ENCODE data around the gene KNL1.
"Not testable (repeated sequence)": the region's sequence is repeated elsewhere in the genome, so short reads cannot be mapped to it uniquely, and the experiment has no call there.

Gene KNL1, protein sequence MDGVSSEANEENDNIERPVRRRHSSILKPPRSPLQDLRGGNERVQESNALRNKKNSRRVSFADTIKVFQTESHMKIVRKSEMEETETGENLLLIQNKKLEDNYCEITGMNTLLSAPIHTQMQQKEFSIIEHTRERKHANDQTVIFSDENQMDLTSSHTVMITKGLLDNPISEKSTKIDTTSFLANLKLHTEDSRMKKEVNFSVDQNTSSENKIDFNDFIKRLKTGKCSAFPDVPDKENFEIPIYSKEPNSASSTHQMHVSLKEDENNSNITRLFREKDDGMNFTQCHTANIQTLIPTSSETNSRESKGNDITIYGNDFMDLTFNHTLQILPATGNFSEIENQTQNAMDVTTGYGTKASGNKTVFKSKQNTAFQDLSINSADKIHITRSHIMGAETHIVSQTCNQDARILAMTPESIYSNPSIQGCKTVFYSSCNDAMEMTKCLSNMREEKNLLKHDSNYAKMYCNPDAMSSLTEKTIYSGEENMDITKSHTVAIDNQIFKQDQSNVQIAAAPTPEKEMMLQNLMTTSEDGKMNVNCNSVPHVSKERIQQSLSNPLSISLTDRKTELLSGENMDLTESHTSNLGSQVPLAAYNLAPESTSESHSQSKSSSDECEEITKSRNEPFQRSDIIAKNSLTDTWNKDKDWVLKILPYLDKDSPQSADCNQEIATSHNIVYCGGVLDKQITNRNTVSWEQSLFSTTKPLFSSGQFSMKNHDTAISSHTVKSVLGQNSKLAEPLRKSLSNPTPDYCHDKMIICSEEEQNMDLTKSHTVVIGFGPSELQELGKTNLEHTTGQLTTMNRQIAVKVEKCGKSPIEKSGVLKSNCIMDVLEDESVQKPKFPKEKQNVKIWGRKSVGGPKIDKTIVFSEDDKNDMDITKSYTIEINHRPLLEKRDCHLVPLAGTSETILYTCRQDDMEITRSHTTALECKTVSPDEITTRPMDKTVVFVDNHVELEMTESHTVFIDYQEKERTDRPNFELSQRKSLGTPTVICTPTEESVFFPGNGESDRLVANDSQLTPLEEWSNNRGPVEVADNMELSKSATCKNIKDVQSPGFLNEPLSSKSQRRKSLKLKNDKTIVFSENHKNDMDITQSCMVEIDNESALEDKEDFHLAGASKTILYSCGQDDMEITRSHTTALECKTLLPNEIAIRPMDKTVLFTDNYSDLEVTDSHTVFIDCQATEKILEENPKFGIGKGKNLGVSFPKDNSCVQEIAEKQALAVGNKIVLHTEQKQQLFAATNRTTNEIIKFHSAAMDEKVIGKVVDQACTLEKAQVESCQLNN (N-terminal part only)

DNA sequence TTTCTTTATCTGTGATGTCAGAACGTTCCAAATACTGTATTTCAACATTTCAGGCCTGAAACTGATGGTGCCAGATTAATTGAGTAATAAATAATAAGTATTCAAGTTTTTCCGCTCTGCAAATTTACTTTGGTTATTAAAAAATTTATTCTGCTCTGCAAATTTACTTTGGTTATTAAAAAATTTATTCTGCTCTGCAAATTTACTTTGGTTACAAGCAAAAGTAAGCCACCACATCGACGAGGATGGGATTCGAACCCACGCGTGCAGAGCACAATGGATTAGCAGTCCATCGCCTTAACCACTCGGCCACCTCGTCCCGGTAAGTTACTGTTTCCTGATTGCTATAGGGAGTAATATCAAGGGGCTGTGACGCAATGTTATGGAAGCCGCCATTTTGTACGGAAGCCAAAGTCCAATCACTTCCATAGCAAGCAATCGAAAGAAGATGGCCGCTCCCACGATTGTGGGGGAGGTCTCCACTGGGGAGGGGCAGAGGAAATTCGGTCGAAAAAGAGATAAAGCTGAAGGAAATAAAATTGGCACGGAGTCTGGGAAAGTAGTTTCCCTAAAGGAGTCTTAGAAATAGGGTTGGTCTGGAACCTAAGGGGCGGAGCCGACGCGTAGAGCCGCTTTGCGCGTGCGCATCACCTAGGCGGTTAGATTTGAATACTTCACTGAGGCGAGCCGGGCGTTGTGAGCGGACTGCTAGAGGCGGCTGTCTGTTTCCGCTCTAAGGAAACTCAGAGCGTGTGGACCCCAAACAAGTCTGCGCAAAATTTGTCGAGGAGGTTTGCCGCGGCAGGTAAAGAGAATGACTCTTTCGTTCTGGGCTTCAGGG lies at the start of gene KNL1:
TSS of gene KNL1 (plus strand) at position 662 of the 841 bp plus-strand sequence. CDS start 8,683 bp downstream, outside the sequence.
- DNase-seq: peak; percentile 66

DNA sequence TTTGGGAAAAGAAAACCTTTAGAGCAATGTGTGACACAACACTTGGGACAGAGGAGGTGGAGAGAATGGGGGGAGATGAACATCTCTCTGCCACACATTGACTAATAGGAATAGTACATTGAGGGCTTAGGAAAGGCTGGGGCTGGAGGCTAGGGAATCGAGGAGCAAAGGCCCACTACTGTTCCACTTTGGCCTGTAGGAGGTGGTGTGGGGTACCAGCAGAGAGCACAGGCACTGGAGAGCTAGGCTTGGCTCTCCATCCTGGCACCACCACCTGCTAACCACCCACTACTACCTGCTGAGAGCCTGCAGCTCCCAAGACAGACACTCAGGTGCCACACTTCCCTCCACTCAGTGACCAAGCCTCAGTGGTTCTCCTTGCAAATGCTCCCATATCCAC lies 48.6 kb upstream of the KNL1 start:
- no peak for DNase-seq

DNA sequence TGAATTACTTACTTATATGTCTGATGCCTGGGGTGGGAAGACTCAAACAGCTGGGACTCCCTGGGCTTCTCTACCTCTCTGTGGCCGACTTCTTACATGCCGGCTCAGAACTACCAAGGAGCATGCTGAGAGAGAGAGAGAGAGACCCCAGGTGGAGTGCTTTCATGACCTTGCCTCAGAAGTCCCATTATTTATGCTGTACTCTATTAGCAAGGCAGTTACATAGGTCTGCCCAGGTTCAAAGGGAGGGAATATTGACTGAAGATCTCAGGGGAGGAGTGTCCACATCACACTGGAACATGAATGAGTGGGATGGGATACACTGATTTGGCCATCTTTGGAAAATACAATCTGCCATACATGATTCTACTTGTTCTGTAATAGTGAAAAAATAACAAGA lies 45.4 kb upstream of the KNL1 start:
- DNase-seq: no peak

GRCh38 chr15:40549894-40550293 lies 44.2 kb upstream of the KNL1 start:
- DNase-seq: no peak

DNA sequence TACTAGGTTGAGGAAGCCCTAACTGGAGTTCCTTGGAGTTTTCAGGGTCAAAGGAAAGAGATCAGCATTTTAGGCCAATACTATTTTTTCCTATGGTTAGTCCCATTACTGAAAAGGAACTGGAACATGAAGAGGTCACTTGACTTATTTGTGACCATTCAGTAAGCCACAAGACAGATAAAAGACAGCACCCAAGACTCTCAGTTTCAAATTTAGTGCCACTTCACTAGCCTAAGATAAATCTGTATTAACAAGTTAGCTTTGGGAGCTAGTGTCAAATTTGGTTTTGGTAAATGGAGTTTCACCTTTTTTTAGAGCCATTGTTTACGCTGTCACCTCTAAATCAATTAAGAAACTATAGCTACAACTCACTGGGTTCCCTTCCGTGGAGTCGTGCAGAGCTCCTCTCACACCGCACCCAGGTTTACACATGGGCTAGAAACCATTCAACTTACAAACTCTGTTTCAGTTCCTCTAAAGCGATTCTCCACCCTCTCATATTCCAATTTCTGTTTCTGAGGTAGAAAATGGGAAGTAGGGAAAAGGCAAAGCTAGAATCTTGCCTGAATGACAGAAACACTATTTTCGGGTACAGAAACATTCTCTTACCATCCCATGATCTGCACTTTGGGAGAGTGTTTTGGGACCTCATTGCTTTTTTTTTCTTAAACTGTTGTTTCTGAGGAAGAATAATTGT lies 43.6 kb upstream of the KNL1 start:
- DNase-seq: no peak

GRCh38 chr15:40554161-40554525 lies 39.9 kb upstream of the KNL1 start:
- DNase-seq: no peak

- no peak for DNase-seq
These were observed 38.2 kb upstream of the KNL1 start for GRCh38 chr15:40555876-40556275.

- DNase-seq: no peak
These were observed 34.9 kb upstream of the KNL1 start for GRCh38 chr15:40558952-40559742.

DNA sequence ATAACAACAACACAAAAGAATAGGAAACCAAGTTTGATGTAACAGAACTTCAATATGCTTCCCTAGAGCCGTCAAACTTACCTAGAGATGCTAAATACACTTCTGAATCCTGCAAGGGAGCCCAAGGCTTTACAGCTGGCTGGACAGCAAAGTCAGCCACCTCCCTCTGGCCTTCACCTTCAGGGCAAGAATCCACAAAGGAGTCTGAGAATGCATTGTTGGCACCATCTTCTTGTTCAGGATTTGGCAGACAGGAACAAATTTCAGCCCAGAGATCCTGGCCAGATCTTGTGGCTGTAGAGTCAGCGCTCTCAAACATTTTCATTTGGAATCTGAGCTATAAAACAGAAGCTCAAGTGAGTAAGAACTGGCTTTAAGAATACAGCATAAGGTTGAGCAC lies 31.4 kb upstream of the KNL1 start:
- DNase-seq: no peak

GRCh38 chr15:40563426-40563825 lies 30.6 kb upstream of the KNL1 start:
- no peak for DNase-seq

GRCh38 chr15:40564591-40565332 lies 29.3 kb upstream of the KNL1 start, which contains the start of gene CCDC32:
TSS of gene CCDC32 (minus strand) at chr15:40565042. CDS start at chr15:40563015, 2,027 bp downstream.
- DNase-seq: peak; percentile 97

GRCh38 chr15:40565333-40566238 lies 28.5 kb upstream of the KNL1 start:
- DNase-seq: no peak

DNA sequence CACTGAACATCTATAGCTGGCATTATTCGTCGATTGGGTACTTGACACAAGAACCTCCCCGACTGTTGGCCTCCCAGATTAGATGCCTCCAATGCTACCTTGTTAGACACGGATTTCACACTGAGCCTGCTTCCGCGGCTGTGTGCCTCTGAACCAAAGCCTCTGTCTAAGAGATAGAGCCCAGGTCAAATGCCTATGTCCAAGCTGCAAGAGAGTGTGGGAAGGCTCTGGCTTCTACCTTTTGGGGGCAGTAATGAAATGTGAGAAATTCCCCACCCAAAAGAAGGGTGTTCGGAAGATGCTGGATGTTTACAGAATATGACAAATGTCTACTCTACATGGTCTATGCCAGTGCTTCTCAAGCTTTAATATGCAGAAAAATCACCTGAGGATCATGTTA lies 26.9 kb upstream of the KNL1 start:
- no peak for DNase-seq

- DNase-seq: peak; percentile 75
These were observed 24.7 kb upstream of the KNL1 start, which contains the start of gene RPUSD2 for GRCh38 chr15:40569129-40569953. TSS of gene RPUSD2 (plus strand) at chr15:40569299. CDS start at chr15:40569338, 39 bp downstream.

DNA sequence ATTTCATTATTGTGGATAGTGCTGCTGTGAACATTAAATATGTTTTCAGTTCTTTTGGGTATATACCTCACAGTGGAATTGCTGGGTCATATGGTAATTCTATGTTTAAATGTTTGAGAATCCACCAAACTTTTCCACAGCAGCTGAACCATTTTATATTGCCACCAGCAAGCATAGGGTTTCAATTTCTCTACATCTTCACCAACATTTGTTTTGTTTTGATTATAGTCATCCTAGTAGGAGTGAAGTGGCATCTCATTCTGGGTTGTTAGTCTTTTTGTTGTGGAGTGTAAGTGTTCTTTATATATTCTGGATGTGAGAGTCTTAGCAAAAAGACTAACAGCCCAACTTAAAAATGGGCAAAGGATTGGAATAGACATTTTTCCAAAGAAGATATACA lies 18.9 kb upstream of the KNL1 start:
- no peak for DNase-seq

GRCh38 chr15:40576914-40577313 lies 17.1 kb upstream of the KNL1 start:
- DNase-seq: not testable (repeated sequence)

- no peak for DNase-seq
These were observed 15.2 kb upstream of the KNL1 start for GRCh38 chr15:40578892-40579291.

DNA sequence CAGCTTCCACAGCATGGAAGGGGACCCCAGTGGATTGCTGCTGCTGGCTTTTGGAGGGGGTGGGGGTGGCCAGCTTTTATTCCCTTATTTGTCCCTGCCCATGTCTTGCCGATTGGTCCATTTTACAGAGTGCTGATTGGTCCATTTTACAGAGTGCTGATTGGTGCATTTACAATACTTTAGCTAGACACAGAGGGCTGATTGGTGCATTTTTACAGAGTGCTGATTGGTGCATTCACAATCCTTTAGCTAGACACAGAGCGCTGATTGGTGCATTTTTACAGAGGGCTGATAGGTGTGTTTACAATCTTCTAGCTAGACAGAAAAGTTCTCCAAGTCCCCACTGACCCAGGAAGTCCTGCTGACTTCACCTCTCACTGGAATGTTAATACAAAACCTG lies 12.3 kb upstream of the KNL1 start:
- DNase-seq: not testable (repeated sequence)

All from NCI-H226 (cell line).